SHP77 treated with DMSO at 0.1 percent for 48 hours (cell line): ENCODE results near the gene FAM13A.
"Not testable (repeated sequence)": the region's sequence is repeated elsewhere in the genome, so short reads cannot be mapped to it uniquely, and the experiment has no call there.

Source experiments
- DNase-seq: peaks from one replicate; lab custom pipeline; 2025; lab: John Stamatoyannopoulos, UW

FAM13A gene

DNA sequence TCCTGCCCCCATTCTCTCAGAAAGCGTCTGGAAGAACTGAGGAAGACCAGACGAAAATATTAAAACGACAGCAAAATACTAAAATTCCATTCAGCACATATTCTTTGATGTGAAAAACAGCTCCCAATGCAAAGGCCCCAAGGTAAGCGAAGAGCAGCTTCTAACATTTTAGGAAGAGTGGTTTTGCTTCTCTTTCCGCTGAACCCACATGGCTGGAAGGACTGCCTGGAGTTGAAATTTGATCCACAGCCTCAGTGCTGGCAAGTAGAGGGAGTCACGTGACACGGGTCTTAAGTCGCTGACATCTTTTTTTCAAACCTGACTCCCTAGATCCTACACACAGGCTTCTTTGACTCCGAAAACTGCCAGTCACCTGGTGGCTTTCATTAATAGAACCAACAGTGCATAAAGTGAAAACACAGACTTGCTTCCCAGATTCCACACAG, at the start of gene FAM13A:
TSS of gene FAM13A (minus strand) at position 233 of the 446 bp plus-strand sequence. CDS start at position 12, 221 bp downstream.
- DNase-seq: peak; percentile 49

DNA sequence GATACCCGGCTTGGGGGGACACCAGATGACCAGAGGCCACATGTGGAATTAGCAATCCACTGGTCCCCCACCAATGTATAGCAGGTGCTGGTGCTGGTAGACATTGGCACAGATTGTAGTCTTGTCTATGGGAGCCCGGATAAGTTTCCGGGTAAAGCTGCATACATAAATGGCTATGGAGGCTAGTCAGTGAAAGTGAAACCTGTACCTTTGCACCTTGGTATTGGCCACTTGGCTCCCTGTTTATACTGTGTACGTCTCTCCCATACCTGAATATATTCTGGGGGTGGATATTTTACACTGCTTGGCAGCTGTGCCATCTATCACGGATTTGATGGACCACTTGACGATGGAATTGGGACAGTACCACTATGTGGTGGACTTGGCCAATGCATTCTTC, 48.7 kb upstream of the FAM13A start:
- no peak for DNase-seq

DNA sequence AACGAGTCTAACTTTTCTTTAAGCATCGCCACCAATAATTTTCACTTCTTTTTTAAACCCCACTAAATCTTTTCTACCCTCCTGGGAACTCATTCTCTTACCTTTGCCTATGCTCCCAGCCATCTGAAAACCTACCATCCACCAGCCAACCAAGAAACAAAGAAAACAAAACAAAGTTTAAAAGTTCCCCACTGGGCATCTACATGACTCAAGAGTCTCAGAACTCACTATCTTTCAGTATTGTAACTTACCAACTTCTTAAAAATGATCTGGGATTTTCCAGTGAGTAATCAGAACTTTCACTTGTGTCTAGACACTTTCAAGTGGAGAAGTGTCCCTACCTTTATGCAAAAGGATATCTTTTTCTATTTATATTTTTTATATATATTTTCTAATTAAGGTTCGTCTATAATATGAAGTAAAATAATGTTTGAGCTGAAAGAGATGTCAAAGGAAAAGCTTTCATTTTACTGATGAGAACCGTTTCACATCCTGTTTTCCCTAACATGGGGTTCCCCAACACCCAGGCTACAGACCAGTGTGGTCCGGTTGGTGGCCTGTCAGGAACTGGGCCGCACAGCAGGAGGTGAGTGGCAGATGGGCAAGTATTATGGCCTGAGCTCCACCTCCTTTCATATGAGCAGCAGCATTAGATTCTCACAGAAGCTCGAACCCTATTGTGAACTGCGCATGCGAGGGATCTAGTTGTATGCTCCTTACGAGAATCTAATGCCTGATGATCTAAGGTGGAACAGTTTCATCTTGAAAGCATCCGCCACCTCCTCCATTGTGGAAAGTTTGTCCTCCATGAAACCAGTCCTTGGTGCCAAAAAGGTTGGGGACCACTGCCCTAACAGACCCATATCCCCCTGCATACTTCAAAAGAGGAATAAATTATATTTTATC, 44.5 kb upstream of the FAM13A start:
- no peak for DNase-seq

GRCh38 chr4:89100853-89101252, 43.9 kb upstream of the FAM13A start:
- DNase-seq: no peak

DNA sequence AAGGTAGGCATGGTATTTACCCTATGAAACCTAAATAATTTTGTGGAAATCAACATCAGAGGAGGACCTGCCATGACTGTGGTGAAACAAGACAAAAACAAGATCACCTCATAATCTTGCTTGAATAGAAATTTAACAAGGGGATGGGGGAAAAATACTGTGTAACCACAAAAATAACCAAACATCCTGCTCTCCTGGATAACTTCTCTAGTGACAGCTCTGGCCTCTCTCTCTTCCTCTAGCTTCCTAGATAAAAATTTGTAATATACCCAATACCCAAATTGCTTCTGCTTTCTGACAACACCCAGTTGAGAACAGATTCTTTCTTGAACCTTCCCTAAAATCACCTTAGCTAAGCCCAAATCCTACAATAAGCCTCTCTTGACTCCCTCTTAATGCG, 42.5 kb upstream of the FAM13A start:
- DNase-seq: no peak

DNA sequence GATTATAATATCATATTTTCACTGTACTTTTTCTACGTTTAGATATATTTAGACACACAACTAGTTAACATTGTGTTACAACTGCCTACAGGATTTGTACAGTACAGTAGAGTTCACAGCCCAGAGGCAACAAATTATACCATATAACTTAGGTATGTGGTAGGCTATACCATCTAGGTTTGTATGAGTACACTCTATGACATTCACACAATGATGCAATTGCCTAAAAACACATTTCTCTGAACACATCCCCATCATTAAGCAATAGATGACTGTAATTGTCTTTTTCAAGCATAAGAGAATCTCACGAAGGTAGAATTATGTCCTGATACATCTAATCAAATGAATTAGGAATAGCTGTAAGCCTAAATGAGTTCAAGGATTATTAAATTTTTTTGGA, 42.0 kb upstream of the FAM13A start:
- DNase-seq: no peak

DNA sequence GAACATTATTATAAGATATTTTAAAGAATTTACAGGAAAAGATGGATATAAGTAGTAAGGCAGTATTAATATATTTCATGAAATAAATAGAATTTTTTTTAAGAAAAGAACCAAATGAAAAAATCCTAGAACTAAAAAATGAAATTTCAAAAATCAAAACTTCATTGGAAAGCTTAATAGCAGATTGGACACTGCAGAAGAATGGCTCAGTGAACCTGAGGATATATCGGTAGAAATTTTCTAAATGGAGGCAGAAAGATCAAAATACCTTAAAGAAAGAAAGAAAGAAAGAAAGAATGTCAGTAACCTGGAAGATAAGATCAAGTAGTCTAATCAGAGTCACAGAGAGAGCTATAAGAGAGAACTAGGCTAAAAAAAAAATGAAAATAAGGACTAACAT, 21.3 kb upstream of the FAM13A start:
- DNase-seq: no peak

DNA sequence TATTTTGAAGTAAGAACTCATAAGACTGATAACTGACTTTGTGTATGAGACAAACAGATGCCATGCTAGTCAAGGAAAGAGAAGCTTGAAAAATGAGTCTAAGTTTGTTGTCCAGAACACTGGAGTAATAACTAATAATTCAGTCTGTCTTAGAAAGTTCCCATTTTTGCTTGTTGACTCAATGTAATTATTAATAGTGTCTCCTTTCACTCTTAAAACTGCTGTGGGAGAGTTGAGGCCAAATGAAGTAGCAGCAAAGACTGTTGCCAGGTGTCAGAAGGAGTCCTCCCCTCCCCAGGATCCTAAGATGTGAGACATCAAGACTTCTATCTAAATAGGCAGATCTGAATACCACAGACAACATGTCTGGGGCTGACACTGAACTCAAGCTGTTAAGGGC, 20.8 kb upstream of the FAM13A start:
- no peak for DNase-seq

GRCh38 chr4:89072921-89073320, 15.9 kb upstream of the FAM13A start:
- peak; percentile 4 for DNase-seq

DNA sequence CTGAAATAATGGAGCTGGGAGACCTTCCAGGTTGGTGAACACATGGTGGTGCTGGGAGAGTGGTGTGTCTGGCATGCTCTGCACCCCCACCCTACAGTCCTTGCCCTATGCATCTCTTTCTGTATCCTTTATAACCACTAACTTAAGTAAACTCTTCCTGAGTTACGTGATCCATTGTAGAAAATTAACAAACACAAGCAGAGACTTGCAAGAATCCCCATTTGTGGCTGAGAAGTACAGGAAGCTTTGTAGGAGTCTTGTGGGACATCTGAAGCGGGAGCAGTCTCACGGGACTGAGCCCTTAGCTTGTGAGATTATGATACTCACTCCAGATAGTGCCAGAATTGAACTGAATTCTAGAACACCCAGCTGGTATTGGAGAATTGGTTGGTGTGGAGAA, 14.3 kb upstream of the FAM13A start:
- DNase-seq: no peak

GRCh38 chr4:89070041-89070440, 13.1 kb upstream of the FAM13A start:
- no peak for DNase-seq

DNA sequence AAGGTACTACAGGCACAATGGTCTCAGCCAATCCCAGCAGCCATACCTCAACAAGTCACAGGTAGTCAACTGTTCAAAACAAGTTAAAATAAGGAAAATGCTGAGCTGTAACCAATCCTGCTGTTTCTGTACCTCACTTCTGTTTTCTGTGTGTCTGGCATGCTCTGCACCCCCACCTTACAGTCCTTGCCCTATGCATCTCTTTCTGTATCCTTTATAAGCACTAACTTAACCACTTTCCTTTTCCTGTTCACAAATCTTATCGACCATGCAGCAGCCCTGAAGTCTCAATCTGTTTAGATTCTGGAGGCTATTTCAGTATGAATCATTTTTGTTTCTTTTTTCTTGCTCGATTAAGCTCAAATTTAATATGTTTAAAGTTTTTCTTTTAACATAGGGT, 12.5 kb upstream of the FAM13A start:
- no peak for DNase-seq

DNA sequence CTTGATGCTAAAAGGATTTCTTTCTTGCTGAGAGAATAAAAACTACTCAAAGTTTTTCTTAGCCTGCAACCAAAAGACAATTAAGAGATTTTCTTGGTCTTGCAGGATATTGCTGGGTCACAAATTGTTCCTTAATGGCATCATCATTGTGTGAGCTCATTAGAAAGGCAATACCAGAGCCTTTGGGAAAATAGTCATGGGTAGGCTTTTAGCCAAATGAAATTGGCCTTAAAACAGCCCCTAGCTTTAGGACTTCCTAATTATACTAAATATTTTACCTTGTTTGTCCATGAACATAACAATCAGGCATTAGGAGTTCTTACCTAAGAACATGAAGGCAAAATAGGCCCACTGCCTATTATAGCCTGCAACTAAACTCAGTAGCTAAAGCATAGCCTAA, 10.4 kb upstream of the FAM13A start:
- no peak for DNase-seq

GRCh38 chr4:89064848-89065247, 7.9 kb upstream of the FAM13A start:
- no peak for DNase-seq

- DNase-seq: not testable (repeated sequence)
Observed at GRCh38 chr4:89057844-89058243, 859 bp upstream of the FAM13A start.

DNA sequence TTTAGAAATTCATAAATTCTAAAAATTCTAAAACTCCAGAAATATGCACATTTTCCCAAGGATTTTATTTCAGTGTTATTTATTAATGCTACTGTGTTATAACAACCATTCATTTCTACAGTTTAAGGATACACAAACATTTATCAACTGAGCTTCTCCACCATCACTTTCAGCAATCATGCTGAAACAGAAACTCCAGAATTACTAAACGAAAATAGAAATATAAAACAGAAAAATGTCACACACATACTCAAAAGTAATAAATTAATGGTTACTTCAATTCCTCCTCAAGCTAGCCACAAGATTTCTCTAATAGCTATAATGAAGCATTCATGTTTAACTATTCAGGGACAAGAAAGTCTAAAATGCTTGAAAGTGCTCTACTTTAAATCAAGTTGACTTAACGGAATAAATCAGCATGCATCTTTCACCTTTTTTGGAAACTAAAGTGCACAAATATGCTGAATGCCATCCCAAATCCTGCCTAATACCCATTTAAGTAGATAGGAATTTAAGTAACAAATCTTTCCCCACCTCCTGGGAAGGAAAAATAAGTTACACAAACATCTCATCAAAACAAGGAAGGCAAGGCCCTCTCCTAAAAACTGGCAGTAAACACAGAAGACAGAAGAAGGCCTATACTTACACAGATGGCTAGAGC, 563 bp downstream of the FAM13A start:
- DNase-seq: no peak

DNA sequence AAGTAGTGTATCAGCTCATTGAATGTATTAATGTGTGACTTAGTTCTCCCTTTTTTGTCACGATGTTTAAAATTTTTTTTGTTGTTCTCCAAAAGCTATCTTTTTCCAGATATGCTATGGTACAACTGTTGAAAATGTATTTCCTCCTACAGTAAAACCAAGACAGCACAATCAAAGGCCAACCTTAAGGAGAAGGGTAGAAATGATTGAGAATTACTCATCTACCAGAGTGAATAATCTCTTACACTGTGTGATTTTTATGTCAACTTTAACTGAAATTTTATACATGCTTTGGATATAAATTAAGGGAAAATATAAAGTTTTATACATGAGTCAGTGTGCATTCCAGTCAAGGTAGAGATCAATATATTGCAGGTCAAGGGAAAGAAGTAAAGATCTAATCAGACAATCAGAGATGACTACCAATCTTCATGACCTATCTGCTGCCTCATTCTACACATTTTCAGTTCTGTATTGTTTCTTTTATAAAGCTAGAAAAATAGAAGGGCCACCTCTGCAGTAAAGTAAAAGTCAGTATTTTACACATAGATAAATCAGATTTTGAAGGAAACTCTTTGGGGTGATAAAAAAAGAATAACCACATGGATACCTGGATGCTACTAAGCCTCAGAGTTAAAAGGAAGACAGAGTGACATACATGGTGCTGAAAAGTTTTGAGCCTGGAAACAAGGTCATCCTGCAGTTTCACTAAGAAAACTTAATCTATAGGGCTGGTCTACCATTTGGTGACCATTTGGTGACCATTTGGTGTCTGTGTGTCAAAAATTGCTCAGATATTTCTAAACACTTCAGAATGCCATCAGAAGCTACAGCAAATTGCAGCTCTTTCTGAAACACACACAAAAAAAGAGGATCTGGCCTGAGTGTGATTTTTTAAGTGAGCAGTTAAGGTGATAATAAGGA, 1.6 kb downstream of the FAM13A start:
- no peak for DNase-seq

DNA sequence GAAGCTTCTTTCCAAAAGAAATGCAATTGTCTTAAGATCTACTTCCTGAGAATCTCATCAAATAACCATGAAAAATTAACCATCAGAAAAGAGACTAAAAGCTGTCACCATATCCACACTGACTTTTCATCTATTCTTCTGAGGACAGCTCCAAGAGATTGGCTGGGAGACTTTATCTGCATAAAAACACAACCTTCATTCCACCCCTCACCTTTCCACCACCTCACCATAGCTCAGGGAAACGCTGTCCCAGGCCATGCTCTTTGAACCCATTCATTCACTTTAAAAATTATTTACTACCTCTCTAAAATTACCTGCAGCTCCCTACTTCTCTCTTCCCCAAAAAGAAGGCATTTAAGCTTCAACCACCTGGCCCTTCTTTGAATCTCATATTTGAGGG, 2.4 kb downstream of the FAM13A start:
- DNase-seq: no peak

DNA sequence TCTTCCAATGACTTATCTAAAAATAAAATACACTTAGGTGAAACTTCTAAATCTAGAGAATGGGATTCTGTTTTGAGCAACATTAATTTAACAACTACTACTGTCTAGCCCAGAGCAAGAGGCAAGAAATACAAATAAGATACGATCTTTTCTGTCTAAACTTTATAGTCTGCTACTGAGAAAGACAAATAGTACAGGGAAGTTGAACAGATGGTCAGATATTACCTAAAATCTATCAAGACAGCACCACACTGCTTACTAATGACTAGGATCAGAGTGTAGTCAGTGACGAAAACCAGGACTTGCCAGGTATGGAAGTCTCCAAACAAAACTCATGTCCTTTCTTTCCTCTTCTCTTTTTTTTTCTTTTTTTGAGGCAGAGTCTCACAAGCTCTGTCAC, 7.1 kb downstream of the FAM13A start:
- DNase-seq: no peak

DNA sequence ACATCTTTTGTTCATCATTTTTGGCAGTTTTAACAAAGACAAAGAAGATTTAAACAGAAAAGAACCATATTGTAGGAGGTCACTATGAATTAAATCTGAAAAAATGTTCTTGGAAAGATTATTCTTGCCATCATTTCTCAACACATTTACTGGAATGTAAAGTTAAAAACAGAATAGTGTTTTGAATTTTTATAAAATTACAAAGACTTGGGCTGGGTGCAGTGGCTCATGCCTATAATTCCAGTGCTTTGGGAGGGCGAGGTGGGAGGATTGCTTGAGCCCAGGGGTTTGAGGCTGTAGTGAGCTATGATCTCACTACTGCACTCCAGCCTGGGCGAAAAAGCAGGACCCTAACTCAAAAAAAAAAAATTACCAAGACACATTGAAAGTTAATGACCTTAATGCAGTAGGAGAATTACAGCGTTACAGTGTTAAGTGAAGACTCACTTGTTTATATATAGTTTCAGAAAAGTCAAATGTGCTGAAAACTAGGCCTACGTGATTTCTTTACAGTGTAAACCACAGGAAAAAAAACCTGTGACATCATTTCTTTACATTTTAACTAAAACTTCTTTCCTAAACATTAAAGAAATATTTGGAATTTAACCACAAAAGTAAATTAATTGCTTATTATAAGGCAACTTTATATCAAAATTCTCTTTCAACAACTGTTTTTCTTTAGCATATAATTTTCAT, 7.9 kb downstream of the FAM13A start:
- DNase-seq: no peak

- DNase-seq: no peak
Observed at GRCh38 chr4:89044147-89044900, 12.7 kb downstream of the FAM13A start.
